Breast epithelium (tissue), 4 donors: ENCODE data around the gene STMN1. TPM values are rescaled to one million over a fixed set of nuclear protein-coding genes. Genes with fewer than 3 reads are reported as not detected.

Source experiments
- DNase-seq, 2 donors: peaks; one replicate each; pipeline ENCODE4 v3.0.0-alpha.2; 2019; ENCODE audit warnings: low spot score in 2 of 2
- H3K27ac ChIP-seq, 2 donors: fragments of 200-600 bp; sonication (generic) in 1 of 2; one replicate each; pipeline ENCODE4 v1.5.1; 2016 to 2019; ENCODE audit warnings: mild to moderate bottlenecking in 1 of 2
- H3K27me3 ChIP-seq, 2 donors: fragments of 200-600 bp; sonication (generic) in 1 of 2; one replicate each; pipeline versions ENCODE4 v1.5.1 to v1.6.0; 2017 to 2019; ENCODE audit warnings: control low read depth in 1 of 2, mild to moderate bottlenecking in 1 of 2
- H3K36me3 ChIP-seq: fragments of 200-600 bp; one replicate; pipeline ENCODE4 v1.5.1; 2019
- H3K4me1 ChIP-seq, 2 donors: fragments of 200-600 bp; sonication (generic); one replicate each; pipeline ENCODE4 v1.5.1; 2016 to 2019; ENCODE audit warnings: control low read depth in 1 of 2
- H3K4me3 ChIP-seq, 3 donors: fragments of 200-600 bp; sonication (generic); 1 replicate in 2 of 3; 2 replicates in 1 of 3; pipeline ENCODE4 v1.5.1; 2016 to 2019; ENCODE audit warnings: mild to moderate bottlenecking in 3 of 3, moderate library complexity in 2 of 3
- H3K9me3 ChIP-seq, 2 donors: fragments of 200-600 bp; sonication (generic) in 1 of 2; one replicate each; pipeline ENCODE4 v1.5.1; 2016 to 2019; ENCODE audit warnings: control low read depth in 1 of 2
- CTCF ChIP-seq, 3 donors: fragments of 450-650 bp; IDR thresholded peaks; one replicate each; pipeline ENCODE4 v1.5.1; 2016 to 2017; ENCODE audit warnings: antibody characterized with exemption in 3 of 3, mild to moderate bottlenecking in 3 of 3, moderate library complexity in 3 of 3
- POLR2A ChIP-seq: fragments of 450-650 bp; IDR thresholded peaks from one replicate; pipeline ENCODE4 v1.6.1; 2016; ENCODE audit warnings: antibody characterized with exemption, mild to moderate bottlenecking, moderate library complexity
- POLR2AphosphoS5 ChIP-seq, 3 donors: sonication (generic); formaldehyde crosslinking; IDR thresholded peaks; one replicate each; pipeline ENCODE4 v1.6.1; 2017; ENCODE audit warnings: antibody characterized with exemption in 3 of 3
- intact Hi-C: fragments of 100-400 bp; cut with DNase I; formaldehyde crosslinking; loops from one replicate; pipeline ENCODE4 v1.15.1; 2023; ENCODE audit warnings: low total_unique reads
- total RNA-seq, 3 donors: library from RNA; depleted of rRNA; stranded (reverse); fragments of >200 nt; gene quantifications; one replicate each; pipeline ENCODE4 v1.1.0, GENCODE V29; 2016

Gene STMN1
- total RNA-seq, 3 donors from 2014 or later, result 23.9 to 33.8 (median 28.4) TPM

GRCh38 chr1:25870614-25871013 is 35.6 kb downstream of the STMN1 start:
- H3K4me3 ChIP-seq, result no peak overlapping the region
- no peaks in the 10 kb centered on the region for H3K27me3 ChIP-seq
- no peak overlapping the region for H3K27ac ChIP-seq
- DNase-seq, result no peak
- no peaks in the 10 kb centered on the region for H3K36me3 ChIP-seq
- H3K4me1 ChIP-seq, result peaks cover 0 to 13% of the 10 kb centered on the region in 2 donors
- H3K9me3 ChIP-seq, result no peaks in the 10 kb centered on the region
- intact Hi-C loops, result no loop called here
- TF ChIP-seq POLR2AphosphoS5 (IDR thresholded peaks at IDR 0.05) (no peak), POLR2A (no peak), CTCF (IDR thresholded peaks at IDR 0.05) (no peak)

- intact Hi-C loops, result no loop called here
Observed at GRCh38 chr1:25869909-25870606, 36.2 kb downstream of the STMN1 start.

GRCh38 chr1:25867210-25867991 is 38.8 kb downstream of the STMN1 start:
- TF ChIP-seq CTCF (IDR thresholded peaks at IDR 0.05) (no peak), POLR2A (no peak), POLR2AphosphoS5 (IDR thresholded peaks at IDR 0.05) (no peak)
- Histone ChIP-seq H3K4me1 (peaks cover 0 to 13% of the 10 kb centered on the region in 2 donors), H3K4me3 (no peak overlapping the region), H3K27me3 (no peaks in the 10 kb centered on the region), H3K9me3 (no peaks in the 10 kb centered on the region), H3K36me3 (no peaks in the 10 kb centered on the region), H3K27ac (peak overlapping the region; percentile 43 to 53)
- intact Hi-C loops, result no loop called here
- peak in 1 of 2 donors; percentile 36 for DNase-seq

More at GRCh38 chr1:25869909-25870606, 36.2 kb downstream of the STMN1 start:
- no peaks in the 10 kb centered on the region for H3K9me3 ChIP-seq
- no peak overlapping the region for H3K4me3 ChIP-seq
- no peaks in the 10 kb centered on the region for H3K36me3 ChIP-seq
- no peak overlapping the region for H3K27ac ChIP-seq
- no peaks in the 10 kb centered on the region for H3K27me3 ChIP-seq
- no peak for TF ChIP-seq POLR2AphosphoS5 (IDR thresholded peaks at IDR 0.05)
- TF ChIP-seq POLR2A, result no peak
- TF ChIP-seq CTCF (IDR thresholded peaks at IDR 0.05), result no peak
- peaks cover 0 to 13% of the 10 kb centered on the region in 2 donors for H3K4me1 ChIP-seq
- peak in 1 of 2 donors; percentile 35 for DNase-seq

- intact Hi-C loops, result no loop called here
- TF ChIP-seq POLR2A (no peak), CTCF (IDR thresholded peaks at IDR 0.05) (no peak), POLR2AphosphoS5 (IDR thresholded peaks at IDR 0.05) (no peak)
- no peaks in the 10 kb centered on the region for H3K9me3 ChIP-seq
- H3K27ac ChIP-seq, result peak overlapping the region in 1 of 2 donors; percentile 4
- H3K27me3 ChIP-seq, result no peaks in the 10 kb centered on the region
- DNase-seq, result peak in 1 of 2 donors; percentile 2
- peaks cover 0 to 5% of the 10 kb centered on the region in 2 donors for H3K4me1 ChIP-seq
- H3K36me3 ChIP-seq, result no peaks in the 10 kb centered on the region
- no peak overlapping the region for H3K4me3 ChIP-seq
Observed at GRCh38 chr1:25866288-25866687, 39.9 kb downstream of the STMN1 start.

GRCh38 chr1:25864434-25864833 is 41.8 kb downstream of the STMN1 start:
- no peaks in the 10 kb centered on the region for H3K4me1 ChIP-seq
- no peak for DNase-seq

More at GRCh38 chr1:25864434-25864833, 41.8 kb downstream of the STMN1 start:
- Histone ChIP-seq H3K9me3 (no peaks in the 10 kb centered on the region), H3K27ac (no peak overlapping the region), H3K27me3 (no peaks in the 10 kb centered on the region), H3K4me3 (no peak overlapping the region), H3K36me3 (no peaks in the 10 kb centered on the region)
- no peak for TF ChIP-seq CTCF (IDR thresholded peaks at IDR 0.05)
- intact Hi-C loops, result no loop called here
